Activated T-helper 1 cell treated with anti-CD3 and anti-CD28 coated beads, Interleukin-2, amount 50 U/mL, for 16 hours (primary cell): ENCODE measurements around the gene SLX4IP.

ENCODE experiments used
- DNase-seq, 2 donors: peaks; one replicate each; pipeline ENCODE4 v3.0.0-alpha.2; 2020; ENCODE audit warnings: low read depth in 1 of 2, low spot score in 1 of 2

SLX4IP gene

GRCh38 chr20:10645205-10645570, 210.1 kb downstream of the SLX4IP start:
- no peak for DNase-seq

- no peak for DNase-seq
Observed at GRCh38 chr20:10646006-10646405, 210.9 kb downstream of the SLX4IP start.

DNA sequence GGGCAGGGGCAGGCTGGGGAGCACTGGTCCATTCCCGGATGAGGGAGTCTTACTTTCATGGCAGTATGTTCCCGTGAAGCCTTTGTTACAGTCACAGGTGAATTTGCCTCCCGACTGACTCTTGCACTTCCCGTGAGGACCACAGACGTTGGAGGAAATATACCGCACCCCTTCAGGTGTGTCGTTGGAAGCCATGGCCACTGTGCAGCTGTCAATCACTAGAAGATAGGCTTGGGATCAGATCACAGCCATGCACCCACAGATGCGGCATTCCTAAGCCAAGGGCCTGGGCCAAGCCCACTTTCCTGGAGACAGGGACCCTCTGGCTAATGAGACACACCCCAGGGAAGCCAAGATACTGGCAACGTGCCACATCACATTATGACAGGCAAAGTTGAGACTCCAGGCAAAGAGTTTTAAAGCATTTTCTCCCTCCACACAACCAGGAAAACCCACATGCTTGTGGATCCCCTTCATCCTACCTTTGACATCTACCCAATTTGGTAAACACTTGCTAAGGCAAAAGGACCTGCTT, 211.8 kb downstream of the SLX4IP start:
- no peak for DNase-seq

DNA sequence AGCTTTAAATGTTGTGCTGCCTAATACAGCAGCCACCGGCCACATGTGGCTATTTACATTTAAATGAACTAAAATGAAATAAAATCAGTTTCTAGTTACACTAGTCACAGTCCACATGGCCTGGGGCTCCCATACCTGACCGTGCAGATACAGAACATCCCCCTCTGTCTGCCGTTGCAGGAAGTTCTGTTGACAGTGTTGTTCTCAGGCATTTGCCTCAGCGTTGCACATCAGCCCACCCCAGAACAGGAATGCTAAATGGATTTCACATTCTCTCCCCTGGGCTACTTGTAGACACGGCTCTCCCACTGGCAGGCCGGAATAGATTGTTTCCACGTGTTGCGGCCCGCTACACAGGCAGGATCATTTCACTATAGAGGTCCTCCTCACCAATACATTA, 212.4 kb downstream of the SLX4IP start:
- no peak for DNase-seq

DNA sequence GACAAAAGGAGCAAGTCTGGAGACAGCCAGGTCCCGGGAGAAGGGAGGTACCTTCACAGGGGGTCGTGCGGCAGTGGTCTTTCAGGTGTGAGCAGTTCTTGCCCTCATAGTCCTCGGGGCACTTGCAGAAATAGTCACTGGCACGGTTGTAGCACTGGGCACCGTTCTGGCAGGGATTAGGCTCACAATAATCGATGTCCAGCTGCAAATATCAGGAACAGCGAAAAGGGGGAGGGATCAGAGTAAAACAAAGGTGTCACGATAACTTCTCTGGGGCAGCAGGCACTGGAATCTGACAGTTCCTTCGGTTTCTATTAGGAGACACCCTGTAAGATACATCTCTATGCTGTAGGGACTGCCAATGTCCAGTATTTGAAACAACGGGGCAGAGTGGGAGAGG, 212.8 kb downstream of the SLX4IP start:
- no peak for DNase-seq

DNA sequence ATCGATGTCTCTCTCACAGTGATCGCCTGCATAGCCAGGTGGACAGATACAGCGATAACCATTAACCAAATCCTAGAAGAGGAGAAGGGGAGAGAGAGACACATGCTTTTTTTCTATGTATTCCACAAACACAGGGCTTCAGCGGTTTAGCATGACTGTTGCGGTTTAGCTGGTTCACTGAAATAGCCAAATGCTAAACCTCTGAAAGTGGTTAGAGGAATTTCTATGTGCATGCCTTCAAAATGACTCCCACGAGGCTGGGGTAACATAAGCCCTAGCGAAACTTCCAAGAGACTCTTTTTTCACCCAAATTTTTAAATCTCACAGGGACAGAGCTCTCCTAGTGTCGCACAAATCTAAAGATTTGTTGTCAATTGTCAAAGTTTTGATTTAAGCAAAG, 213.5 kb downstream of the SLX4IP start:
- DNase-seq, result no peak

DNA sequence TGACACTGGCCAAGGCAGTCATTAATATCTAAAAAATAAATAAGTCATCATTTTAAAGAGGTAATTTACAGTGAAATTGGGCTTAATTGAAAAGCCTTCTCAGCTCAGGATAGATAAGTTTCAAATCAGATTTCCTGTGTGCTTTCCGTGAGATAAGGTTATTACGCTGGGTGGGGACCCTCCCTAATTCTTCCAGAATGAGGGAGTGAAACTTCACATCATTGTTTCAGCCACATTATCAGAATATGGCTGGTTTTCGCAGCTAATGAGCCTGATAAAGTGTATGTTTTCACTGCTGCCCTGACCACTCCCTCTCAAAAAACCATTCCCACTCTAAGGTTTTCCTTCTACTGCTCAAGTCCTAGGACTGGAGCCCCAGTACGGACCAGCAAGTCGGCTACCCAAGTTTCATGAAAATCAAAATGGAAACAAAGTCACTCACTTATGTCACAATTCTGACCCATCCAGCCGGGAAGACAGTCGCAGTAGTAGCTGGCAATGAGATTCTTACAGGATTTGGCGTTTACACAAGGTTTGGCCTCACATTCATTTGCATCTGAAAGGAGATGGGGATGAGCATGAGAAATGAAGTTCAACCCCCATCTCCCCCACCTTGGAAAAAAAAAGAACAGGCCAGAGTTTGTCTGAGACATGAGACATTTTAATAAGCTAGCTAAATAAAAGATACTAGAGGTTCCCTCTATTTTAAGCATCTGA, 214.1 kb downstream of the SLX4IP start:
- DNase-seq, result no peak

DNA sequence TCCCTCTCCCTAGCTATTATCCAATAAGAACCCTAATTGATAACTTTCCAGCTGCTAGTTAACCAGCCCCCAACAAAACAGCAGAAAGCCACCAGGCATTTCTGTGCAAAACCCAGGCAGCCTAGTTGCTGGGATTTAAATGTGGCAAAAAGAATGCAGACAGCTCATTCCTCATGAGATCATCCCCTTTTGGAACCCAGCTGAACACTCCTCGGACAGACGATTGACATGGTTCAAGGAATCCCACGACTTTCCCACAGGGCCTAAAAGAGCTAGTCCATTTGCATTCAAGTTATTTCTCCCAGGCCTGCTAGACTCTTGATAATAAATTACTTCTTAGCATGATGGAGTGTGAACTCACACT, 214.7 kb downstream of the SLX4IP start:
- DNase-seq, result no peak

- no peak for DNase-seq
Observed at GRCh38 chr20:10651227-10651990, 216.3 kb downstream of the SLX4IP start.

GRCh38 chr20:10652185-10652584, 217.1 kb downstream of the SLX4IP start:
- DNase-seq, result no peak

DNA sequence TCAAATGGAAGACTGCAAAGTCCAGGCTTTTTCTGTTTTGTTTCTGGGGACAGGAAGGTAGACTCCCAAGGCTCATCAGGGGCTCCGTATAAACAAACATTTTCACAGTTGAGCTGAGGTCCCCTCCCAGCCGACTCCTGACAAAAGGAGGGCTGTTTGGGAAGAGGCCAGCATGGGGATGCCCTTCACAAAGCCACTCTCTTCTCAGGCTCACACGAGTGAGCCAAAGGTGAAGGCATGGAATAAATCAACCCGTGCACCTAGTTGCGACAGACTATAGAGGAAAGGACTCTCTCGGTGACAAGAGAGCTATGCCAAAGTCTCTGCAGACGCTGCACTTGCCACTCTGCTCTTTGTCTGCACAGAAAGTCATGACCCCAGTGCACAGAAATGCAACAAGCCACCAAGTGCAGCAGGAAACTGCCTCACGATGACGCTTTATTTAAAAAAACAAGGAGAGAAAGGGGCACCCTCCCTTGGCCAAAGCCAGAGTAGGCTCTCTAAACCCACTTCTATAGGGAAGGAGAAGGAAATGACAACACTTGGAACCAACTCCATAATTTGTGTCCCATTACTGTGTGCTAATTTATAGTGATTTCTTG, 217.7 kb downstream of the SLX4IP start:
- DNase-seq, result no peak

DNA sequence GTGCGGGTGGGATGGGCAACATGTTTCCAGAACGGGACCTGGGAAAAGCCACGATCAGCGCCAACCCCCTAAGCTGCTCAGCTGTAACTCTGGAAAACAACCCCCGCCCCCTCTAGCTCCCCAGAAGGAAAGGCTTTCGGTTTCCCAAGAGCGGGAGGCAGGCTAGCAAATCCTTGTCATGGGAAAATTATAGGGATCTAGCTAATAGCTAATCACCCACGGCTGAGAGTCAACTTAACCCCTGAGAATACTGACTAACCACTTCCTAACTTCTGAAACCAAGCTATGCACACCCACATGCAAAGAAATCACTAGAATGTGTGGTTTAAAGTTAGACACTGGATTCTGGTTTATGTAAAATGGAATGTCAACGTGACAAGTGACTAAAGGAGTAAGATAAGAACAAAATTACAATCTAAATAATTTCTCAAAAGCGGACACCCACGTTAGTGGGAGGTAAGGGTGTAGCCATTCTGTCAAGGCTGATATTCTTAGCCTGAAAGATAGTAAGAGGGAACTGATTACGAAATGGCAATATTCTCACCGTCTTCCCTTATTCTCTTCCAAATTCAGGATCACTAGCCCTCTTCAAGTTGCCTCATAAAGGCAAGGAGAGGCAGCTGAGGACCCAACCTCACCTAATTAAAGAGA, 218.6 kb downstream of the SLX4IP start:
- no peak for DNase-seq

GRCh38 chr20:10654250-10654610, 219.1 kb downstream of the SLX4IP start:
- DNase-seq, result no peak

- no peak for DNase-seq
Observed at GRCh38 chr20:10654630-10655029, 219.5 kb downstream of the SLX4IP start.

- no peak for DNase-seq
Observed at GRCh38 chr20:10655720-10656669, 220.9 kb downstream of the SLX4IP start.

DNA sequence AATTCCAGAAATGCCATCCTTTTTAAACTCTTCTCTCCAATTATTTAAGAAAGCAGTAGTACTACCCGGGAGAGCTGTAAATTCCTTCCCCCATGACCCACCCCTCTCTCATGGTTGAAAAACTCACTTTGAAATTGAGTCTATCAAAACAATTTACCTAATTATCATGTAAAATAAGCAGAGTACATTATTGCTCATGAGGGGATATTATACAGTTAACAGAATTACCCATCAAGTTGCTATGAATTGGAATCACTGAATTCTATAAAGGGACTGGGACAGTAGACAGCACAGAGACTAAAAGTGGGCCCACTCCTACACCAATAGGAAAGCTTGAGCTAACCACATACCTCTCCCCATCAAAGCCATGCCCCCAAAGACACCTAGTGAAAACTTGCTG, 222.3 kb downstream of the SLX4IP start:
- no peak for DNase-seq

DNA sequence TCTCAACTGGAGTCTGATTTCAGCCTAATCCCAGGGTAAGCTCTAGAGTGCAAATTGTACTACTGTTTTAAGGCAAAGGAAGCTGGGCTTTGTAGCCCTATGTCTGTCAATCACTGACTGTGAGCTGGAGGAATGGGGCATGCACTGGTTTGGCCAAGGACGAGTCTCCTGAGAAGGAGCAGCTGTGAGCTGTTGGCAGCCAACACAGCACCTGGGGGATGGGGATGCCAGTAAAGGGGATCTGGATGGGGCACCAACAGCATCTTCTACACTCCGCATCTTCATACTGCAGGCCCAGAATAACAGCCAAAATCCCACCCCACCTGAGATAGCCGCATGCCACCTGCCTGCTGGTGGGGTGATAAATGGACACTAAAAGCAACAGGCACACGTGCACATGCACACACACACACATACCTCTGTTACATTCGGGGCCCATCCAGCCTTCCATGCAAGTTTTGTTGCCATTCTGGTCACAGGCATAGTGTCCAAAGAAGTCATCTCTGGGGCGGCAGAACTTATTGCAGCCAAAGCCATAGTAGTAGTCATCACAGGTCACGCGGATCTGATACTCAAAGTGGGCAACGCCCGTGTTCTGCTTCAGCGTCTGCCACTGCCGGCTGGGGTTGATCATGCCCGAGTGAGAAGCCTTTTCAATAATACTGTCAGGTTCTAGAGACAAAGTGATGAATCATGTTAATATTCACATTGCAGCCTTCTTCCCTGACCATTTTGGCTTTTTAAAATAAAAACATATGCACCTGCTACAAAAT, 223.1 kb downstream of the SLX4IP start:
- no peak for DNase-seq

- no peak for DNase-seq
Observed at GRCh38 chr20:10658876-10659632, 223.9 kb downstream of the SLX4IP start.
